OCI-LY7 (cell line): Measurements from ENCODE around the gene CATSPERB.
"Not testable (repeated sequence)": the region's sequence is repeated elsewhere in the genome, so short reads cannot be mapped to it uniquely, and the experiment has no call there.

Experiments used
- EZH2phosphoT487 ChIP-seq: fragments of 200-600 bp; sonication (generic); IDR thresholded peaks from 2 replicates; pipeline ENCODE4 v1.6.1; 2018; ENCODE audit warnings: low read depth, borderline replicate concordance, mild to moderate bottlenecking, mixed run types, antibody characterized with exemption, low read length, moderate library complexity, mixed read lengths
- TF ChIP-seq, protein P1 (sequence below): fragments of 200-600 bp; sonication (generic); conservative IDR thresholded peaks from 2 replicates; pipeline ENCODE4 v1.5.1; 2014; ENCODE audit warnings: mild to moderate bottlenecking, antibody characterized with exemption, low read length, moderate library complexity, mixed read lengths

DNA sequence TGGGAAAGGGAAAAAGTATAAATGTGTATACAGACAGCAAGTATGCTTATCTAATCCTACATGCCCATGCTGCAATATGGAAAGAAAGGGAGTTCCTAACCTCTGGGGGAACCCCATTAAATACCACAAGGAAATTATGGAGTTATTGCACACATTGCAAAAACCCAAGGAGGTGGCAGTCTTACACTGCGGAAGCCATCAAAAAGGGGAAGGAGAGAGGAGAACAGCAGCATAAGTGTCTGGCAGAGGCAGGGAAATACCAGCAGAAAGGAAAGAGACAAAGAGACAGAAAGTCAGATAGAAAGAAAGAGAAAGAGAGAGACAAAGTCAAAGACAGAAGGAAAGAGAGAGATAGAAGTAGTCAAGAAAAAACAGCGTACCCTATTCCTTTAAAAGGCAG lies 64.8 kb downstream of the CATSPERB start:
- TF ChIP-seq, protein P1, sequence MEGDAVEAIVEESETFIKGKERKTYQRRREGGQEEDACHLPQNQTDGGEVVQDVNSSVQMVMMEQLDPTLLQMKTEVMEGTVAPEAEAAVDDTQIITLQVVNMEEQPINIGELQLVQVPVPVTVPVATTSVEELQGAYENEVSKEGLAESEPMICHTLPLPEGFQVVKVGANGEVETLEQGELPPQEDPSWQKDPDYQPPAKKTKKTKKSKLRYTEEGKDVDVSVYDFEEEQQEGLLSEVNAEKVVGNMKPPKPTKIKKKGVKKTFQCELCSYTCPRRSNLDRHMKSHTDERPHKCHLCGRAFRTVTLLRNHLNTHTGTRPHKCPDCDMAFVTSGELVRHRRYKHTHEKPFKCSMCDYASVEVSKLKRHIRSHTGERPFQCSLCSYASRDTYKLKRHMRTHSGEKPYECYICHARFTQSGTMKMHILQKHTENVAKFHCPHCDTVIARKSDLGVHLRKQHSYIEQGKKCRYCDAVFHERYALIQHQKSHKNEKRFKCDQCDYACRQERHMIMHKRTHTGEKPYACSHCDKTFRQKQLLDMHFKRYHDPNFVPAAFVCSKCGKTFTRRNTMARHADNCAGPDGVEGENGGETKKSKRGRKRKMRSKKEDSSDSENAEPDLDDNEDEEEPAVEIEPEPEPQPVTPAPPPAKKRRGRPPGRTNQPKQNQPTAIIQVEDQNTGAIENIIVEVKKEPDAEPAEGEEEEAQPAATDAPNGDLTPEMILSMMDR, result not testable (repeated sequence)
- TF ChIP-seq EZH2phosphoT487, result not testable (repeated sequence)
